Measurements from ENCODE around the gene EXOC6B. TPM values are rescaled to one million over a fixed set of nuclear protein-coding genes. Genes with fewer than 3 reads are reported as not detected.

Gene EXOC6B
- total RNA-seq, 1 donor from 2014 or later = 24.5 TPM

DNA sequence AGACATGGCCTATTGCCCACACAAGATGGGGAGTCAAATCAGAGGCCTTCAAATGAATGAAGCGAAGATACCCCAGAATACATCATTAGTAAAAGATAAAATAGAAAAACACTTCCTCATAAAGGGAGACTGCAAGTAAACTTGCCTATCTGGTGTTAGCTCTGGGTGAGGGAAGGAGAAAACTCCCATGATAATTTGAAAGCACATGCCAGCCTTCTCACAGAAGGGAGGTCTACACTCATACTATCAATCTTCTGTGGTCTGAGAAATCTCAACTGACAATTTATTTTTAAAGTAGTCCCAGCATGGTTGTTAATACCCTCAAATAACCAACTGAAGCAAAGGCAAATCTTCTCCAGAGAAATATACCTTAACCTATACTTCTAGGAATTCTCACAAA, 75.4 kb downstream of the EXOC6B start:
- Histone ChIP-seq H3K4me1 (ENCODE audit: control insufficient read depth in 3 of 3, insufficient read depth in 3 of 3, low read length in 3 of 3) (no peaks in the 10 kb centered on the region), H3K4me3 (ENCODE audit: low read length in 3 of 3) (no peak overlapping the region)

DNA sequence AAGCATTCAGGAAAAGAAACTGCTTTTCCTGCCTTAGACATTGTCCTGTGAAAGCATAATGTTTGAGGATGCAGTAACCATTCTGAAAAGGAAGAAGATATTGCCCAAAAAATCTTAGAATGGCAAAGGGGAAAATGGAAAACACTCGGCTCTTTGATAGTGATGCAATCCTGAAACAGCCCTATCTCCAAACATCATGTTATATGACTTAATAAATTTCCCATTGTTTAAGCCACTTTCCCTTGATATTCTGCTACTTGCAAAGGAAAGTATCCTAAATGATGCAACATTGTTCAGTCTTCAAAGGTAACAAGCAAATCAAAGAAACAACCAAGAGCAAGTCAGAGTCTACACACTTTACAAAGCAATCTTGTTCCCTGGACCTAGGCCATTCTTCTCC, 78.5 kb downstream of the EXOC6B start:
- Histone ChIP-seq H3K27ac (ENCODE audit: low read depth, low read length) (no peak overlapping the region), H3K36me3 (ENCODE audit: control insufficient read depth in 3 of 3, insufficient read depth in 3 of 3, low read length in 3 of 3) (no peaks in the 10 kb centered on the region), H3K4me1 (ENCODE audit: control insufficient read depth in 3 of 3, insufficient read depth in 3 of 3, low read length in 3 of 3) (no peaks in the 10 kb centered on the region), H3K27me3 (ENCODE audit: control insufficient read depth in 3 of 3, insufficient read depth in 3 of 3, low read length in 3 of 3) (no peaks in the 10 kb centered on the region), H3K4me3 (ENCODE audit: low read length in 3 of 3) (no peak overlapping the region), H3K9ac (ENCODE audit: low read depth in 1 of 3, low read length in 3 of 3) (no peak overlapping the region), H3K9me3 (ENCODE audit: control insufficient read depth in 3 of 3, low read length in 3 of 3) (no peaks in the 10 kb centered on the region)

More for the DNA sequence above, 75.4 kb downstream of the EXOC6B start:
- no peaks in the 10 kb centered on the region for H3K27me3 ChIP-seq (ENCODE audit: control insufficient read depth in 3 of 3, insufficient read depth in 3 of 3, low read length in 3 of 3)
- no peaks in the 10 kb centered on the region for H3K36me3 ChIP-seq (ENCODE audit: control insufficient read depth in 3 of 3, insufficient read depth in 3 of 3, low read length in 3 of 3)
- no peaks in the 10 kb centered on the region for H3K9me3 ChIP-seq (ENCODE audit: control insufficient read depth in 3 of 3, low read length in 3 of 3)
- H3K27ac ChIP-seq (ENCODE audit: low read depth, low read length) = no peak overlapping the region
- H3K9ac ChIP-seq (ENCODE audit: low read depth in 1 of 3, low read length in 3 of 3) = no peak overlapping the region

DNA sequence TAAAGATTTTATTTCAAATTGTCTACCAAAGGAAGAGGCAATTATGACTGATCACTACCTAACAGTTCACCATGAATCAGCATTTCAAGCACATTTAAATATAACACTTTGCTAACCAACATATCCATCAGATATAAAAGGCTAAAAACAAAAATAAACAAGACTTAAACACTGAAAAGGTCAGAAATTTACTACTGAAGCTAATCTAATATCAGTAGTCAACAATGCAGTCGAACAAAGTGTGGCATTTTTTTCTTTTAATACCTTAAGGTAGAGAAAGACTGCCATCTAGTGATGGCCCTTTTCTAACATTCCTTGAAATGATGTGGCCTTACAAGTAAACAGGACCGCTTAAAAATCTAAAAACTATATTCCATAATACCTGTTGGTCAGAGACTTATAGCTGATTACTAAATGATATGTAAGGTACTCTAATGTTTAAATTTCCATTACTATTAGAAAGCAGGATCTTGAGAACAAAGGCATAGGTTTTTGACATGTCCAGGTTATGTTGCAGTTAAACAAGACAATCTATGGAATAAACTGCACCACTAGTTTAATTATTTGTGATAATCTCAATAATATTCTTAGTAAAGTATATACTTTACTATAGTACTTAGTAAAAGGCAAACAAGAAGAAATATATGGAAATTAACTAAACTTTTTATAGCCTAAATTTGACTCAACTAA, 80.0 kb downstream of the EXOC6B start:
- Histone ChIP-seq H3K27ac (ENCODE audit: low read depth, low read length) (no peak overlapping the region), H3K4me3 (ENCODE audit: low read length in 3 of 3) (no peak overlapping the region), H3K9me3 (ENCODE audit: control insufficient read depth in 3 of 3, low read length in 3 of 3) (no peaks in the 10 kb centered on the region), H3K27me3 (ENCODE audit: control insufficient read depth in 3 of 3, insufficient read depth in 3 of 3, low read length in 3 of 3) (no peaks in the 10 kb centered on the region), H3K4me1 (ENCODE audit: control insufficient read depth in 3 of 3, insufficient read depth in 3 of 3, low read length in 3 of 3) (no peaks in the 10 kb centered on the region), H3K9ac (ENCODE audit: low read depth in 1 of 3, low read length in 3 of 3) (no peak overlapping the region), H3K36me3 (ENCODE audit: control insufficient read depth in 3 of 3, insufficient read depth in 3 of 3, low read length in 3 of 3) (no peaks in the 10 kb centered on the region)

DNA sequence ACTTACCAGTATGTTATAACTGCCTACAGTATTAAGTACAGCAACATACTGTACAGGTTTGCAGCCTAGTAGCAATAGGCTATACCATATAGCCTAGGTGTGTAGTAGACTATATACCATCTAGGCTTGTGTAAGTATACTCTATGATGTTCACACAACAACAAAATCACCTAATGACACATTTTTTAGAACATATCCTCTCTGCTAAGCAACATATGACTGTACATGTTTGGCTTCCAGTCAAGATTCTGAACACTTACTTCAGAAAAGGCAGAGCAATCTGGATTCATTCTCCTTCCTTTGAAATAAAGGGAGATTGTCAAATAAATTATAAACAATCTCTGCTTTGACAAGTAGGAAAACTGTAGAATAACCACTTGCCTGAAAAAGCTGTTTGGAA, 81.8 kb downstream of the EXOC6B start:
- Histone ChIP-seq H3K9me3 (ENCODE audit: control insufficient read depth in 3 of 3, low read length in 3 of 3) (no peaks in the 10 kb centered on the region), H3K36me3 (ENCODE audit: control insufficient read depth in 3 of 3, insufficient read depth in 3 of 3, low read length in 3 of 3) (no peaks in the 10 kb centered on the region), H3K27ac (ENCODE audit: low read depth, low read length) (no peak overlapping the region), H3K27me3 (ENCODE audit: control insufficient read depth in 3 of 3, insufficient read depth in 3 of 3, low read length in 3 of 3) (no peaks in the 10 kb centered on the region), H3K4me1 (ENCODE audit: control insufficient read depth in 3 of 3, insufficient read depth in 3 of 3, low read length in 3 of 3) (no peaks in the 10 kb centered on the region), H3K9ac (ENCODE audit: low read depth in 1 of 3, low read length in 3 of 3) (no peak overlapping the region), H3K4me3 (ENCODE audit: low read length in 3 of 3) (no peak overlapping the region)

DNA sequence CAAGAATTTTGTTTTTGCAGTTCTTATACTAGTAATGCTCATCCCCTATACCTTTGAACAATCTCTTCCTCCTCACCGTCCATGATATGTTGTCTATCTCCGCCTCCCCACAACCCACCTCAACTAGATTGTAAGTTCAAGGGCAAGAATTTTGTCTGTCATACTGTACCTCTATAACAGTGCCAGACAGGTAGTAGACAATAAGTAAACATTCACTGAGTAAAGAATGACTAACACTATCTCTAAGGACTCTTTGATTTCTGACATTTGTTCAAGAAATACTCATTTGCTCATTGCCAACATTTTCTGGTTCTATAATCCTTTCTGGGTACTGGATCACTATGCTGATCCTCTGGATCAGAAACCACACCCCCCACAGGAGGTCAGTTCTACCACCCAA, 82.4 kb downstream of the EXOC6B start:
- no peak overlapping the region for H3K27ac ChIP-seq (ENCODE audit: low read depth, low read length)
- H3K36me3 ChIP-seq (ENCODE audit: control insufficient read depth in 3 of 3, insufficient read depth in 3 of 3, low read length in 3 of 3) = no peaks in the 10 kb centered on the region
- H3K9me3 ChIP-seq (ENCODE audit: control insufficient read depth in 3 of 3, low read length in 3 of 3) = no peaks in the 10 kb centered on the region
- no peaks in the 10 kb centered on the region for H3K27me3 ChIP-seq (ENCODE audit: control insufficient read depth in 3 of 3, insufficient read depth in 3 of 3, low read length in 3 of 3)
- H3K4me1 ChIP-seq (ENCODE audit: control insufficient read depth in 3 of 3, insufficient read depth in 3 of 3, low read length in 3 of 3) = no peaks in the 10 kb centered on the region
- H3K9ac ChIP-seq (ENCODE audit: low read depth in 1 of 3, low read length in 3 of 3) = no peak overlapping the region
- H3K4me3 ChIP-seq (ENCODE audit: low read length in 3 of 3) = no peak overlapping the region

DNA sequence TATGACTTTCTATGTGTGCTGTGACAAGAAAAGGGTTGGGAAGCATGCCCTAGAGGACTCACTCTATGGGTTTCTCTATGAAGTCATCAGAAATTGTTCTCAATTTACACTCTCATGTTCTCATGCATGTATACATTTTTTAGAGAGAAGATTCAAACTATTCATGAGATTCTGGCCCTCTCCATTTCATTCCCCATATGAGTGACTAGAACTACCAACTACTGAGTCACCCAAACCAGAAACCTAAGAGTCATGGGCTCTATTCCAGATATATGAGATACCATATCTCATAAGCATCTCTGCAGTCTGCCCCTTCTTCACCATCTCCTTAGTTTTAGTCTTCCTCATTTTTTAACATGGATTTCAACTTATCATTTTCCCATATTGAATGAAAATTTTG, 87.7 kb downstream of the EXOC6B start:
- H3K27me3 ChIP-seq (ENCODE audit: control insufficient read depth in 3 of 3, insufficient read depth in 3 of 3, low read length in 3 of 3) = no peaks in the 10 kb centered on the region
- H3K9me3 ChIP-seq (ENCODE audit: control insufficient read depth in 3 of 3, low read length in 3 of 3) = no peaks in the 10 kb centered on the region
- no peak overlapping the region for H3K4me3 ChIP-seq (ENCODE audit: low read length in 3 of 3)
- no peak overlapping the region for H3K27ac ChIP-seq (ENCODE audit: low read depth, low read length)
- no peaks in the 10 kb centered on the region for H3K4me1 ChIP-seq (ENCODE audit: control insufficient read depth in 3 of 3, insufficient read depth in 3 of 3, low read length in 3 of 3)
- H3K9ac ChIP-seq (ENCODE audit: low read depth in 1 of 3, low read length in 3 of 3) = no peak overlapping the region
- H3K36me3 ChIP-seq (ENCODE audit: control insufficient read depth in 3 of 3, insufficient read depth in 3 of 3, low read length in 3 of 3) = no peaks in the 10 kb centered on the region

DNA sequence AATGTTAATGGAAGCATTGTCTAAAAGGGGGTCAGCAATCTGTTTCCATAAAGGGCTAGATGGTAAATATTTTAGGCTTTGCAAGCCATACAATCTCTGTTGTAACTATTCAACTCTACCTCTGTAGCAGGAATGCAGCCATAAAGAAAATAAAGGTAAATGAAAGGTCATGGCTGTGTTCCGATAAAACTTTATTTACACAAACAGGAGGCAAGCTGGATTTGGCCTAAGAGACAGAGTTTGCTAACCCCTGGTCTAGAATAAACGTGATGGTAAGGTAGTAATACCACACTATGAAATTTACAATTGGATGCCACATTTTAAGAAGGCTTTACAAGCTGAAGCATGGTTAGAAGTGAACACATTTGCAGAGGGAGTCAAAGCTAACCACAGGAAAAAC, 91.4 kb downstream of the EXOC6B start:
- H3K27ac ChIP-seq (ENCODE audit: low read depth, low read length) = no peak overlapping the region
- H3K4me1 ChIP-seq (ENCODE audit: control insufficient read depth in 3 of 3, insufficient read depth in 3 of 3, low read length in 3 of 3) = no peaks in the 10 kb centered on the region
- H3K4me3 ChIP-seq (ENCODE audit: low read length in 3 of 3) = no peak overlapping the region
- no peak overlapping the region for H3K9ac ChIP-seq (ENCODE audit: low read depth in 1 of 3, low read length in 3 of 3)
- H3K27me3 ChIP-seq (ENCODE audit: control insufficient read depth in 3 of 3, insufficient read depth in 3 of 3, low read length in 3 of 3) = no peaks in the 10 kb centered on the region
- H3K36me3 ChIP-seq (ENCODE audit: control insufficient read depth in 3 of 3, insufficient read depth in 3 of 3, low read length in 3 of 3) = no peaks in the 10 kb centered on the region
- H3K9me3 ChIP-seq (ENCODE audit: control insufficient read depth in 3 of 3, low read length in 3 of 3) = no peaks in the 10 kb centered on the region

DNA sequence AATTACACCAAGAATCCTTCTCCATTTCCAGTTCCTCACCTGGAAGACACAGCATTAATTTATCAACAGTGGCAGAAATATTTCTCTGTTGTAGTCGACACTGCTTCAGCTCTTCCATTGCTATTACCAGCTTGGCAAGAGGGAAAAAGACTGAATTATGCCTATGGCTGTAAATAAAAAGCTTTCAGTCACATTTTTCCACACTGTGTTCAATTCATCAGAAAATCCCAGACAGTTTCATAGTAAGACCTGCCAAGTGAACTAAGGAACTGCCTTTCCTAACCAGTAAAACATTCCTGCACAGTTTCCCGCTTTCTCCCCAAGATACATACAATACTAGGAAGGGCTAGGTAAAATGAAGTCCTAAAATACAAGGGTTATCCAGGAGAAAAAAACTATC, 94.7 kb downstream of the EXOC6B start:
- Histone ChIP-seq H3K4me3 (ENCODE audit: low read length in 3 of 3) (no peak overlapping the region), H3K36me3 (ENCODE audit: control insufficient read depth in 3 of 3, insufficient read depth in 3 of 3, low read length in 3 of 3) (no peaks in the 10 kb centered on the region), H3K27me3 (ENCODE audit: control insufficient read depth in 3 of 3, insufficient read depth in 3 of 3, low read length in 3 of 3) (no peaks in the 10 kb centered on the region), H3K4me1 (ENCODE audit: control insufficient read depth in 3 of 3, insufficient read depth in 3 of 3, low read length in 3 of 3) (no peaks in the 10 kb centered on the region), H3K9me3 (ENCODE audit: control insufficient read depth in 3 of 3, low read length in 3 of 3) (no peaks in the 10 kb centered on the region), H3K9ac (ENCODE audit: low read depth in 1 of 3, low read length in 3 of 3) (no peak overlapping the region), H3K27ac (ENCODE audit: low read depth, low read length) (no peak overlapping the region)

DNA sequence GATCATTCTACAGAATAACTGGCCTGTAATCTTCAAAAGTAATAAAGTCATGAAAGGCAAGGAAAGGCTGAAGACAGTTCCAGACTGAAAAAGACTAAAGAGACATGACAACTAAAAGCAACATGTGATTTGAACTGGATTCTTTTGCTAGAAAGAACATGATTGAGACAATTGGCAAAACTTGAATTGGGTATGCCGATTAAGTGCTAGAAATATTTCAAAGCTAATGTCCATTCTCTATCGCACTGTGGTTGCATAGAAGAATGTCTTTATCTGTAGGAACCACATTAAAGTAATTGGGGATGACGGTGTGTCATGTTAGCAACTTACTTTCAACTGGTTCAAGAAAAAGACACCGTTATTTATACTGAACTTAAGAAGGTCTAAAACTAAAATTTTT, 98.5 kb downstream of the EXOC6B start:
- Histone ChIP-seq H3K9ac (ENCODE audit: low read depth in 1 of 3, low read length in 3 of 3) (no peak overlapping the region), H3K9me3 (ENCODE audit: control insufficient read depth in 3 of 3, low read length in 3 of 3) (no peaks in the 10 kb centered on the region), H3K27ac (ENCODE audit: low read depth, low read length) (no peak overlapping the region), H3K27me3 (ENCODE audit: control insufficient read depth in 3 of 3, insufficient read depth in 3 of 3, low read length in 3 of 3) (no peaks in the 10 kb centered on the region), H3K4me1 (ENCODE audit: control insufficient read depth in 3 of 3, insufficient read depth in 3 of 3, low read length in 3 of 3) (no peaks in the 10 kb centered on the region), H3K4me3 (ENCODE audit: low read length in 3 of 3) (no peak overlapping the region), H3K36me3 (ENCODE audit: control insufficient read depth in 3 of 3, insufficient read depth in 3 of 3, low read length in 3 of 3) (no peaks in the 10 kb centered on the region)

DNA sequence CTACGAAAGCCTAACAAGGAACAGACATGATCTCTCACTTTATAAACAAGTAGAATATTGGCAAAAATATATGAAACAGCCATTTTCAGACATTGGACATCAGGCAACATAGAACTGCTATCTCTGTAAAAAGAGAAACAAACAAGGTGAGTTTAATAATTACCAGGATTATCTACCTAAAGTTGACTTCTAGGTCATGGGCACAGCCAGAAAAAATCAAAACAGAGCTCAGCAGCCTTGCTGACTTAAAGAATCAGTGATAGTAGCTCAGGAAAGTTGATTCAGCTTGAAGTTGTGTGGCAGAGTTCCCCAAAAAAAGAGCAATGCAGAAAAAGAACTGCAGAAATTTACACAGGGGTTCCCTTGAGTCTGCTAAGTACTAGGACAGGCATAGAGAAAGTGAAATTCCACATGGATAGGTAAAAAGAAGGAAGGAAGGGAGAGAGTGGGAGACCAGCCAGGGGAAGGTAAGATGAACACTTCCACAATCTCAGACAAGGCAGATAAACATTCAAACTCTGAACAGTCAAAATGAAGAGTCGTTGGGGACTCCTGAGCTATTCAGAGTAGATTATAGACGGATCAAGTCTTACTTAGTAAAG, 102.0 kb downstream of the EXOC6B start:
- no peaks in the 10 kb centered on the region for H3K36me3 ChIP-seq (ENCODE audit: control insufficient read depth in 3 of 3, insufficient read depth in 3 of 3, low read length in 3 of 3)
- H3K4me3 ChIP-seq (ENCODE audit: low read length in 3 of 3) = no peak overlapping the region
- H3K4me1 ChIP-seq (ENCODE audit: control insufficient read depth in 3 of 3, insufficient read depth in 3 of 3, low read length in 3 of 3) = no peaks in the 10 kb centered on the region
- H3K9me3 ChIP-seq (ENCODE audit: control insufficient read depth in 3 of 3, low read length in 3 of 3) = no peaks in the 10 kb centered on the region
- H3K27ac ChIP-seq (ENCODE audit: low read depth, low read length) = no peak overlapping the region
- H3K27me3 ChIP-seq (ENCODE audit: control insufficient read depth in 3 of 3, insufficient read depth in 3 of 3, low read length in 3 of 3) = no peaks in the 10 kb centered on the region
- no peak overlapping the region for H3K9ac ChIP-seq (ENCODE audit: low read depth in 1 of 3, low read length in 3 of 3)

Data from skeletal muscle tissue (tissue), 4 donors.